ENCODE data around the gene GPR107. TPM values are rescaled to one million over a fixed set of nuclear protein-coding genes. Genes with fewer than 3 reads are reported as not detected.

GPR107 gene
- total RNA-seq, 4 donors from 2014 or later, result 19.3 to 36.1 (median 28.9) TPM

GRCh38 chr9:130090915-130091314 is 37.2 kb downstream of the GPR107 start:
- DNase-seq (ENCODE audit: low spot score in 2 of 2), result no peak
- Histone ChIP-seq H3K36me3 (peaks cover 0 to 77% (median 8%) of the 10 kb centered on the region in 3 donors), H3K27ac (peak overlapping the region in 1 of 4 donors; percentile 61), H3K9me3 (no peaks in the 10 kb centered on the region), H3K4me3 (no peak overlapping the region), H3K27me3 (no peaks in the 10 kb centered on the region), H3K4me1 (peaks cover 0 to 14% (median 0%) of the 10 kb centered on the region in 4 donors)
- WGBS, 2 donors, result 62 to 70% methylated on average over 3 of the region's 3 CpGs
- TF ChIP-seq EP300 (IDR thresholded peaks at IDR 0.05) (no peak), CTCF (IDR thresholded peaks at IDR 0.05) (no peak), POLR2A (IDR thresholded peaks at IDR 0.05) (no peak)

DNA sequence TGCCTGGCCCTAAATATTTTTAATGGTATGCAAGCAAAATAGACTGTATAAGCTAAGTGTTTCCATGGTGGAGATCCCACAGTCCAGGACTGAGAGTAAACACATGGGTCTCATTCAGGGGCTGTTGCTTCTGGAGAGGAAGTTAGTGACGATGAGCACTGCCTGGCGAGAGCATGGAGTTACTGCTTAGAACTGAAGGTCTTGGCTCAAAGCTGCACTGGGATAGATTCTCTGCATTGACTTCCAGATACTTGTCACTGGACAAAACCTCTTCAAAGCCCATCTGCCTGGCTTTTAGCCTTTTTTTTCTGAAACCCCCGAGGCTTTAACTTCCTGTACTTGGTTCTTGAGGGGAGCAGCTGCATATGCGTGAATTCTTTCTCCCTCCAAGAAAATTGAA is 39.2 kb downstream of the GPR107 start:
- DNase-seq (ENCODE audit: low spot score in 2 of 2), result no peak
- WGBS, 2 donors, result 63 to 66% methylated on average over 4 of the region's 4 CpGs
- Histone ChIP-seq H3K4me1 (peaks cover 0 to 11% (median 0%) of the 10 kb centered on the region in 4 donors), H3K27ac (no peak overlapping the region), H3K4me3 (no peak overlapping the region), H3K36me3 (peaks cover 0 to 80% (median 8%) of the 10 kb centered on the region in 3 donors), H3K9me3 (no peaks in the 10 kb centered on the region), H3K27me3 (no peaks in the 10 kb centered on the region)
- TF ChIP-seq POLR2A (IDR thresholded peaks at IDR 0.05) (no peak), CTCF (IDR thresholded peaks at IDR 0.05) (no peak), EP300 (IDR thresholded peaks at IDR 0.05) (no peak)

DNA sequence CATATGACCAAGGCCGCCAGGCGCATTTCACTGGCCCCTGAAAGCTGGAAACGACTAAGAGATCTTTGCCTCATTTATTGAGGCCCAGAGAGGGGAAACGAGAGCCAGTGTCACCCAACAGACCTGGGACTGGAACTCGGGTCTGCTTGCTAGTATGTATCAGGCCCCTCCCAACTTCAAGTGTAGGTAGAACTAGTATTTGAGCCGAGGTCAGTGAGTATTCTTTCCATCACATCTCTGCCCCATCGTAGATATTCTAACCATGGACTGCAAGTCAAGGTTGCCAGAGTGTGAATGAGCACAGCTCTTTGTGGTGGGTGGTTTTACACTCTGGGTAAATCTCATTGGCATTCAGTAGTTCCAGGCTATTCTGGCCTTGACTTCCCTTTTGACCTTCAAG is 42.2 kb downstream of the GPR107 start:
- Histone ChIP-seq H3K4me3 (no peak overlapping the region), H3K36me3 (peaks cover 0 to 90% (median 8%) of the 10 kb centered on the region in 3 donors), H3K9me3 (no peaks in the 10 kb centered on the region), H3K4me1 (no peaks in the 10 kb centered on the region), H3K27ac (no peak overlapping the region), H3K27me3 (no peaks in the 10 kb centered on the region)
- WGBS, 2 donors, result 78 to 79% methylated on average over 7 of the region's 7 CpGs
- TF ChIP-seq POLR2A (IDR thresholded peaks at IDR 0.05) (no peak), CTCF (IDR thresholded peaks at IDR 0.05) (no peak), EP300 (IDR thresholded peaks at IDR 0.05) (no peak)
- DNase-seq (ENCODE audit: low spot score in 2 of 2), result no peak

DNA sequence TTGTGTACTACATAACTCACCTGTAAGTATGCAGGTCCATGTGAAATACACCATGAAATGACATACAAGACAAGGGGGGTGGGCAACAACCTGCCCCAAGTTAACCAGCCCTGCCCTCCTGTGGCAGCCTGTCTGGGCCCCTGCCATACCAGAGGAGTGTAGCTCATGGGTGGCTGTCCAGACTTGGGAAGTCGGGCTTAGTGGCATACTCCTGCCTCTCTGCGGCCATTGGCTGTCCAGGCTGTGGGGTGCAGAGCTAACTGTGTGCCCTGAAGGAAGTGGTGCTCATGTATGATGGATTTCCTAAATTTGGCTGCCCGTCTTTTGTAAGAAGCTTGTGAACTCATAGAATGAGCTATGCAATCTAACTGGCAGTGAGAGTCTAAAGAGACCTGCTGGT is 47.0 kb downstream of the GPR107 start:
- no peak overlapping the region for H3K27ac ChIP-seq
- no peaks in the 10 kb centered on the region for H3K27me3 ChIP-seq
- no peaks in the 10 kb centered on the region for H3K9me3 ChIP-seq
- peaks cover 0 to 93% (median 0%) of the 10 kb centered on the region in 3 donors for H3K36me3 ChIP-seq
- DNase-seq (ENCODE audit: low spot score in 2 of 2), result no peak
- no peak overlapping the region for H3K4me3 ChIP-seq
- no peaks in the 10 kb centered on the region for H3K4me1 ChIP-seq
- TF ChIP-seq EP300 (IDR thresholded peaks at IDR 0.05) (no peak), POLR2A (IDR thresholded peaks at IDR 0.05) (no peak), CTCF (IDR thresholded peaks at IDR 0.05) (no peak)
- WGBS, 2 donors, result 88 to 98% methylated on average over 3 of the region's 3 CpGs

DNA sequence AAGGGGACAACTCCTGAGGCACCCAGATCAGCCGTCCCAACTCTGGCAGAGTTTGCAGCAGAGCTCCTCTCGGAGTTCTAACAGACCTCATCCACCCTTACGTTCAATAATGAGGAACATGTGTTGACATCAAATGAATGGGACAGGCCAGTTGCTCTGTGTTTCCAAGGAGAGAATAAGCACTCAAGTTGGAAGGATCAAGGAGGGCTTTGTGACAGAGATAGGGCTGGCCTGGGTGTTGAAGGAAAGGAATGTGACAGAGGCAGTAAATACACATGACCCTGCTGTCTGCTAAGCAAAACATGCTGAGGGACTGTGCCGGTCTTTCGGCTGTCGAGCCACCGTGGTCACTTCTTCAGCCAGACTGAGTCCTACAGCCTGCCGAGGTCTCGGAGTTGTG is 48.2 kb downstream of the GPR107 start:
- no peak for TF ChIP-seq EP300 (IDR thresholded peaks at IDR 0.05)
- no peak for TF ChIP-seq POLR2A (IDR thresholded peaks at IDR 0.05)
- no peak for TF ChIP-seq CTCF (IDR thresholded peaks at IDR 0.05)
- Histone ChIP-seq H3K27me3 (no peaks in the 10 kb centered on the region), H3K36me3 (peaks cover 0 to 87% (median 0%) of the 10 kb centered on the region in 3 donors), H3K4me1 (no peaks in the 10 kb centered on the region), H3K9me3 (no peaks in the 10 kb centered on the region), H3K4me3 (no peak overlapping the region), H3K27ac (peak overlapping the region in 1 of 4 donors; percentile 1)
- WGBS, 2 donors, result 64 to 74% methylated on average over 9 of the region's 9 CpGs
- DNase-seq (ENCODE audit: low spot score in 2 of 2), result no peak
